Stimulated activated CD8-positive, alpha-beta memory T cell treated with anti-CD3 and anti-CD28 coated beads, Interleukin-4, amount 100 ng/mL, for 1 hour (primary cell): ENCODE results near the gene SCAF1.
A peak's percentile ranks its signal among the peaks of the same experiment; 100 is the strongest.

Experiments used
- DNase-seq, 2 donors: peaks; one replicate each; pipeline ENCODE4 v3.0.0-alpha.2; 2020; ENCODE audit warnings: low read depth in 2 of 2, low spot score in 1 of 2

The SCAF1 gene, protein sequence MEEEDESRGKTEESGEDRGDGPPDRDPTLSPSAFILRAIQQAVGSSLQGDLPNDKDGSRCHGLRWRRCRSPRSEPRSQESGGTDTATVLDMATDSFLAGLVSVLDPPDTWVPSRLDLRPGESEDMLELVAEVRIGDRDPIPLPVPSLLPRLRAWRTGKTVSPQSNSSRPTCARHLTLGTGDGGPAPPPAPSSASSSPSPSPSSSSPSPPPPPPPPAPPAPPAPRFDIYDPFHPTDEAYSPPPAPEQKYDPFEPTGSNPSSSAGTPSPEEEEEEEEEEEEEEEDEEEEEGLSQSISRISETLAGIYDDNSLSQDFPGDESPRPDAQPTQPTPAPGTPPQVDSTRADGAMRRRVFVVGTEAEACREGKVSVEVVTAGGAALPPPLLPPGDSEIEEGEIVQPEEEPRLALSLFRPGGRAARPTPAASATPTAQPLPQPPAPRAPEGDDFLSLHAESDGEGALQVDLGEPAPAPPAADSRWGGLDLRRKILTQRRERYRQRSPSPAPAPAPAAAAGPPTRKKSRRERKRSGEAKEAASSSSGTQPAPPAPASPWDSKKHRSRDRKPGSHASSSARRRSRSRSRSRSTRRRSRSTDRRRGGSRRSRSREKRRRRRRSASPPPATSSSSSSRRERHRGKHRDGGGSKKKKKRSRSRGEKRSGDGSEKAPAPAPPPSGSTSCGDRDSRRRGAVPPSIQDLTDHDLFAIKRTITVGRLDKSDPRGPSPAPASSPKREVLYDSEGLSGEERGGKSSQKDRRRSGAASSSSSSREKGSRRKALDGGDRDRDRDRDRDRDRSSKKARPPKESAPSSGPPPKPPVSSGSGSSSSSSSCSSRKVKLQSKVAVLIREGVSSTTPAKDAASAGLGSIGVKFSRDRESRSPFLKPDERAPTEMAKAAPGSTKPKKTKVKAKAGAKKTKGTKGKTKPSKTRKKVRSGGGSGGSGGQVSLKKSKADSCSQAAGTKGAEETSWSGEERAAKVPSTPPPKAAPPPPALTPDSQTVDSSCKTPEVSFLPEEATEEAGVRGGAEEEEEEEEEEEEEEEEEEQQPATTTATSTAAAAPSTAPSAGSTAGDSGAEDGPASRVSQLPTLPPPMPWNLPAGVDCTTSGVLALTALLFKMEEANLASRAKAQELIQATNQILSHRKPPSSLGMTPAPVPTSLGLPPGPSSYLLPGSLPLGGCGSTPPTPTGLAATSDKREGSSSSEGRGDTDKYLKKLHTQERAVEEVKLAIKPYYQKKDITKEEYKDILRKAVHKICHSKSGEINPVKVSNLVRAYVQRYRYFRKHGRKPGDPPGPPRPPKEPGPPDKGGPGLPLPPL

GRCh38 chr19:49641688-49642491, at the start of gene SCAF1:
TSS of gene SCAF1 (plus strand) at chr19:49642209. CDS start at chr19:49645027, 2,818 bp downstream.
- DNase-seq = peak; percentile 97 to 98

- no peak for DNase-seq
Observed at GRCh38 chr19:49592486-49593232, 49.4 kb upstream of the SCAF1 start.

DNA sequence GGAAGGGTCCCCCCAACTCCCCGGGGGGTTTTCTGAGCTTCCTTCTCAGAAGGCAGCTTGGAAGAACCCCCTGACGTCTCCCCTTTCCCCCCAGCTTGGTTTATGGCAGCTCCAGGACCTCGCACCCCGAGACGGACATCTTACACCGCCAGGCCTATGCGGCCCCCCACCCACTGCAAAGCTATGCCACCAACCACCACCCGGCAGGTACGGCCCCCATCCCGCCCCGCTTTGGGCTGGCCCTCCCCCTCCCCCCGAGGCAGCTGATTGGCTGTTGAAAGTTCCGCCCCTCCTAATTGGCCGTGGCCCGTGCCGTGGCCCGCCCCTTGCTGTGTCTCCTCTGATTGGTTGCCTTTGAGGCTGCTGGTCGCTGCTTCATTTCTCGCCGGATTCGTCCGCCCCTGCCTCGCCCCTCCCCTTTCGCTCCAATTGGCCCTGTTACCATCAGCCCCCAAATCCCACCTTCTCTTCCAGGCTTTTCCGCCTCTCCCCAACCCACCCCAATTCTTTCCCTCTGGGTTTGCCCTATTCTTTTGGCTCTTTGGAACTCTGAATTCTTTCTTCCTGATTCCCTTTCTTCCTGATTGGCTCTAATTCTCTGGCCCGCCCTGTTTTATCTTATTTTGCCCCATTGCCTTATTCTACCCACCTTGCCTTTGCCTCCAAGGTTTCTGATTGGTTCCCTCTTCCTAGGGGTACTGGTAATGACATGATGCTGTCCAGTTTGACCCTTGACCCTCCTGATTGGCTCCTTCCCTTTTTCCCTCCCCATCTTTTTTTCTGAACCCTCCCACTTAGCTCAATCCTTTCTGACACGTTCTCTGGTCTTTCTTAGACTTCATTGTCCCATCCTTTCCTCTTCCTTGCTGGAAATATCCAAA, 48.5 kb upstream of the SCAF1 start:
- peak; percentile 72 to 84 for DNase-seq

DNA sequence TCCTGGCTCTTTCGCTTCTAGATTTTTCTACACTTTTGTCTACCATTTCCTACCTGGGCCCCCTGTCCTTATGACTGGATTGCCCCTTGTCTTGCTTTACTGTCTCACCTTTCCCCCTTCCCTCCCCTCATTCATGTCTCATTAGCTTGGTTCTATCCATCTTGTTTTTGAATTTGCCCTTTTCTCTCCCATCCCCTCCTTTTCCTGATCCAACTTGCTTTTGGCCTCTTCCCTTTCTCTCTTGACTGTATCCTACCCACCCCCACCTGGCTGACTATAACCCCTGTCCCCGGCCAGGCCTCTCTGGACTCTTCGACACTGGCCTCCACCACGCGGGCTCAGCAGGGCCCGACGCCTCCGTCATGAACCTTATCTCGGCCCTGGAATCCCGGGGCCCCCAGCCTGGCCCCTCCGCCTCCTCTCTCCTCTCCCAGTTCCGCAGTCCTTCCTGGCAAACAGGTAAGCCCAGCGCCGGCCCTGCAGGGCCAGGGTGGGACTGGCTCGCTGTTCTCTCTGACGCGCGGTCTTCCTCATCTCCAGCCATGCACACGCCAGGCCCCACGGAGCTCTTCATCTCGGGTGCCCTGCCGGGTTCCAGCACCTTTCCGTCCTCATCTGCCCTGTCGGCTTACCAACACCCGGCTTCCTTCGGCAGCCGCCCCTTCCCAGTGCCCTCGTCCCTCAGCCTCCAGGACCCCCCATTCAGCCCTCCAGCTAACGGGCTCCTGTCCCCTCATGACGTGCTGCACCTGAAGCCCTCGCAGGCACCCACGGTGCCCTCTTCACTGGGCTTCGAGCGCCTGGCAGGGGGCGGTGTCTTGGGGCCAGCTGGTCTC, 47.6 kb upstream of the SCAF1 start:
- DNase-seq = no peak

GRCh38 chr19:49594993-49595818, 46.8 kb upstream of the SCAF1 start:
- no peak for DNase-seq

- DNase-seq = no peak
Observed at GRCh38 chr19:49595819-49596404, 46.1 kb upstream of the SCAF1 start.

GRCh38 chr19:49596407-49596806, 45.6 kb upstream of the SCAF1 start:
- DNase-seq = no peak

DNA sequence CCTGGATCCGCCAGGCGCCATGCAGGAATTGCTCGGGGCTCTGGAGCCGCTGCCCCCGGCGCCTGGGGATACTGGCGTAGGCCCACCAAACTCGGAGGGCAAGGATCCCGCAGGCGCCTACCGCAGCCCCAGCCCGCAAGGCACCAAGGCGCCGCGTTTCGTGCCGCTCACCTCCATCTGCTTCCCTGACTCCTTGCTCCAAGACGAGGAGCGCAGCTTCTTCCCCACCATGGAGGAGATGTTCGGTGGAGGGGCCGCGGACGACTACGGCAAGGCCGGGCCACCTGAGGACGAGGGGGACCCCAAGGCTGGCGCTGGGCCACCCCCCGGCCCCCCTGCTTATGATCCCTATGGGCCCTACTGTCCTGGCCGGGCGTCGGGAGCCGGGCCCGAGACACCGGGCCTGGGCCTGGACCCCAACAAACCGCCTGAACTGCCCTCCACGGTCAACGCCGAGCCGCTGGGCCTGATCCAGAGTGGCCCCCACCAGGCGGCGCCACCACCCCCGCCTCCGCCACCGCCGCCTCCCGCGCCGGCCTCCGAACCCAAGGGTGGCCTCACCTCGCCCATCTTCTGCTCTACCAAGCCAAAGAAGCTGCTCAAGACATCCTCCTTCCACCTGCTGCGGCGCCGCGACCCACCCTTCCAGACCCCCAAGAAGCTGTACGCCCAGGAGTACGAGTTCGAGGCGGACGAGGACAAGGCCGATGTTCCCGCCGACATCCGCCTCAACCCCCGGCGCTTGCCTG, 44.9 kb upstream of the SCAF1 start:
- no peak for DNase-seq

- DNase-seq = no peak
Observed at GRCh38 chr19:49597703-49597974, 44.4 kb upstream of the SCAF1 start.

DNA sequence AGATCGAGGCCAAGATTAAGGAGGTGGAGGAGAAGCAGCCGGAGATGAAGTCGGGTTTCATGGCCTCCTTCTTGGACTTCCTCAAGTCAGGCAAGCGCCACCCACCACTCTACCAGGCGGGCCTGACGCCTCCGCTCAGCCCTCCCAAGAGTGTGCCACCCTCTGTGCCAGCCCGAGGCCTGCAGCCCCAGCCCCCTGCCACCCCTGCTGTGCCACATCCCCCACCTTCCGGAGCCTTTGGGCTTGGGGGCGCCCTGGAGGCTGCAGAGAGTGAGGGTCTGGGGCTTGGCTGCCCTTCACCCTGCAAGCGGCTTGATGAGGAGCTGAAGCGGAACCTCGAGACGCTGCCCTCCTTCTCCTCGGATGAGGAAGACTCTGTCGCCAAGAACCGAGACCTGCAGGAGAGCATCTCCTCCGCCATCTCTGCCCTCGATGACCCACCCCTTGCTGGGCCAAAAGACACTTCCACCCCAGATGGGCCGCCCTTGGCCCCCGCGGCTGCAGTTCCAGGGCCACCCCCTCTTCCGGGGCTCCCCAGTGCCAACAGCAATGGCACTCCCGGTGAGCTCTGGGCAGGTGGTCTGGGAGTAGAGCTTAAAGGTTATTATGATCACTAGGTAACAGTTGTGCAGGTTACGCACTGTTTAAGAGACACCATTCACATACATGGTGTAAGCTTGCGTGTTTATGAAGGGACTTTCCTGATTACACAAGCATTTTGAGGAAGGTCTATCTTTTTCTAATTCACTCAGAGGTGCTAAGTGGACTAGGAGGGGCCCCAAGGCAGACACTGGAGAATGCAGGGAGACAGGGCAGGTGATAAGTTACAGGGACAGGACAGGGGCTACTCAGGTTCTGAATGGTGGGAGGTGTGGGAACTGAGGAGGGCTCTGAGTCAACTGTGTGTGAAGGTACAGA, 42.4 kb upstream of the SCAF1 start:
- DNase-seq = no peak

GRCh38 chr19:49601482-49602038, 40.4 kb upstream of the SCAF1 start:
- DNase-seq = no peak

- no peak for DNase-seq
Observed at GRCh38 chr19:49602806-49603205, 39.2 kb upstream of the SCAF1 start.

GRCh38 chr19:49605605-49606004, 36.4 kb upstream of the SCAF1 start:
- DNase-seq = no peak

GRCh38 chr19:49609499-49610092, 32.4 kb upstream of the SCAF1 start:
- no peak for DNase-seq
